DMS79 treated with DMSO at 0.1 percent for 48 hours (cell line): ENCODE data around the gene RAB6B.

Experiments
- DNase-seq: peaks from one replicate; lab custom pipeline; 2025; lab: John Stamatoyannopoulos, UW

Gene RAB6B

GRCh38 chr3:133895208-133896001 is at the start of gene RAB6B:
Gene RAB6B (minus strand): TSS chr3:133895882. CDS start chr3:133895466, 416 bp downstream.
- DNase-seq, result peak; percentile 35

- peak; percentile 79 for DNase-seq
These were observed 49.1 kb upstream of the RAB6B start for GRCh38 chr3:133944641-133945380.

GRCh38 chr3:133944181-133944580 is 48.5 kb upstream of the RAB6B start:
- DNase-seq, result no peak

- peak; percentile 54 for DNase-seq
These were observed 48.0 kb upstream of the RAB6B start for GRCh38 chr3:133943639-133944141.

- no peak for DNase-seq
These were observed 47.4 kb upstream of the RAB6B start for GRCh38 chr3:133943031-133943535.

- DNase-seq, result no peak
These were observed 45.7 kb upstream of the RAB6B start for GRCh38 chr3:133941415-133941821.

GRCh38 chr3:133940536-133940935 is 44.9 kb upstream of the RAB6B start:
- no peak for DNase-seq

- no peak for DNase-seq
These were observed 43.8 kb upstream of the RAB6B start for GRCh38 chr3:133939463-133939835.

- no peak for DNase-seq
These were observed 43.2 kb upstream of the RAB6B start for GRCh38 chr3:133938770-133939462.

- DNase-seq, result no peak
These were observed 42.3 kb upstream of the RAB6B start for GRCh38 chr3:133937756-133938601.

GRCh38 chr3:133937061-133937686 is 41.5 kb upstream of the RAB6B start:
- DNase-seq, result no peak

- DNase-seq, result no peak
These were observed 40.4 kb upstream of the RAB6B start for GRCh38 chr3:133935843-133936769.

GRCh38 chr3:133934996-133935842 is 39.5 kb upstream of the RAB6B start:
- no peak for DNase-seq

- no peak for DNase-seq
These were observed 38.6 kb upstream of the RAB6B start for GRCh38 chr3:133934073-133934970.

- no peak for DNase-seq
These were observed 37.7 kb upstream of the RAB6B start for GRCh38 chr3:133933097-133934024.

GRCh38 chr3:133932009-133932408 is 36.3 kb upstream of the RAB6B start:
- DNase-seq, result no peak

GRCh38 chr3:133931084-133931483 is 35.4 kb upstream of the RAB6B start:
- no peak for DNase-seq
